H1 (cell line): ENCODE data around the gene PIGZ. TPM values are rescaled to one million over a fixed set of nuclear protein-coding genes. Genes with fewer than 3 reads are reported as not detected.

Source experiments
- ASH2L ChIP-seq: fragments of 200-600, 300-600 bp; sonication (generic); IDR thresholded peaks from one replicate; pipeline ENCODE4 v1.7.1; 2017; ENCODE audit warnings: low read length
- CBX8 ChIP-seq: fragments of 300-800, 300-1000 bp; sonication (generic); IDR thresholded peaks from 2 replicates; pipeline ENCODE4 v1.7.1; 2016; ENCODE audit warnings: low read depth, low read length, borderline replicate concordance
- polyA plus RNA-seq, 7 experiments: library from polyadenylated mRNA; depleted of rRNA in 3 of 7; stranded (reverse) in 5 of 7; unstranded in 2 of 7; fragments of >200 nt in 5 of 7; fragments of 200-250 nt in 2 of 7; gene quantifications; 1 replicate in 5 of 7; 2 replicates in 1 of 7; 4 replicates in 1 of 7; pipeline versions ENCODE4 v1.2.1 to v1.2.3, GENCODE V29; 2011 to 2013; ENCODE audit warnings: missing spikeins in 2 of 7, mixed read lengths in 2 of 7
- total RNA-seq: library from RNA; stranded (reverse); fragmentation: NEBNext Ultra II Directional; extraction: Animal tissue kit (Norgen Biotek cat#: 25700); gene quantifications from 2 replicates; pipeline ENCODE4 v1.2.1, GENCODE V29; 2021
- TF ChIP-seq, protein P1 (sequence below): fragments of 300-600 bp; sonication (generic); IDR thresholded peaks from 2 replicates; pipeline ENCODE4 v1.7.1; 2012; ENCODE audit warnings: low read length, moderate library complexity, mild to moderate bottlenecking, inconsistent platforms; ENCODE audit not compliant: insufficient replicate concordance

PIGZ gene
- total and polyA plus RNA-seq, 2 of the 8 experiments (the other 6 are each of a cell fraction or from before 2014, with no cell fraction given): 0.32 TPM; not detected in 1

DNA sequence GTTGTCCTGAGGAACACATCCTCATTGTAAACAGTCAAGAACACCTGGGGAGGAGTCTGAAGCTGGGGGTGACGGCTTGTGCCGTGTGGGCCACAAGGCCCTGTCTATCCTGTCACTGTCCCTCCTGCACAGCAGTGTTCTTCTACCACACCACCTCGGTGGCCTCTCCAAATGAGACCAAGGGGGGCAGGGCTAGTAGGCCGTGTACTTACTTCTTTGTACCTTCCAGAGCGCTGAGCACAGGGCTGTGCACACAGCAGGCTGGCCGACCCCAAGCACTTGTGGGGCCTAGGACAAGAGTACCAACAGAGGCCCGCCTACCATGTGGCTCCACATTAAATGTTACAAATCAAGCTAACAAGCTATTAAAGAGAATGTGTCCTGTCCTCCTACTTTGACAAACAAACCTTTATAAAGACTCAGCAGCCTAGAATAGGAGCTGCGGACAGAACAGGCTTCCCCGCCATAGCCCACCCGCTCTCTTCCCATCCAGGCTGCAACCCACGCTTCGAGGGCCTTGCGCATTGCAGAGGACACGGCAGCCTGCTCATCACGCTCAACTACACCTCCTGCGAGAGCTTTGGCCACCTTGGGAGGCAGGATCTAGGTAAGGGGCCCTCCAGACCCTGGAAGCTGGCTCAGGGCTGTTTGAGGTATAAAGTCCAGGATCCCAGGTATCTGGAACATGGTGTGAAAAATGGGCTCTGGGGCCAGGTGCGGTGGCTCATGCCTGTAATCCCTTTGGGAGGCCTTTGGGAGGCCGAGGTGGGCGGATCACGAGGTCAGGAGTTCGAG is 30.5 kb upstream of the PIGZ start (continued):
- TF ChIP-seq, protein P1, sequence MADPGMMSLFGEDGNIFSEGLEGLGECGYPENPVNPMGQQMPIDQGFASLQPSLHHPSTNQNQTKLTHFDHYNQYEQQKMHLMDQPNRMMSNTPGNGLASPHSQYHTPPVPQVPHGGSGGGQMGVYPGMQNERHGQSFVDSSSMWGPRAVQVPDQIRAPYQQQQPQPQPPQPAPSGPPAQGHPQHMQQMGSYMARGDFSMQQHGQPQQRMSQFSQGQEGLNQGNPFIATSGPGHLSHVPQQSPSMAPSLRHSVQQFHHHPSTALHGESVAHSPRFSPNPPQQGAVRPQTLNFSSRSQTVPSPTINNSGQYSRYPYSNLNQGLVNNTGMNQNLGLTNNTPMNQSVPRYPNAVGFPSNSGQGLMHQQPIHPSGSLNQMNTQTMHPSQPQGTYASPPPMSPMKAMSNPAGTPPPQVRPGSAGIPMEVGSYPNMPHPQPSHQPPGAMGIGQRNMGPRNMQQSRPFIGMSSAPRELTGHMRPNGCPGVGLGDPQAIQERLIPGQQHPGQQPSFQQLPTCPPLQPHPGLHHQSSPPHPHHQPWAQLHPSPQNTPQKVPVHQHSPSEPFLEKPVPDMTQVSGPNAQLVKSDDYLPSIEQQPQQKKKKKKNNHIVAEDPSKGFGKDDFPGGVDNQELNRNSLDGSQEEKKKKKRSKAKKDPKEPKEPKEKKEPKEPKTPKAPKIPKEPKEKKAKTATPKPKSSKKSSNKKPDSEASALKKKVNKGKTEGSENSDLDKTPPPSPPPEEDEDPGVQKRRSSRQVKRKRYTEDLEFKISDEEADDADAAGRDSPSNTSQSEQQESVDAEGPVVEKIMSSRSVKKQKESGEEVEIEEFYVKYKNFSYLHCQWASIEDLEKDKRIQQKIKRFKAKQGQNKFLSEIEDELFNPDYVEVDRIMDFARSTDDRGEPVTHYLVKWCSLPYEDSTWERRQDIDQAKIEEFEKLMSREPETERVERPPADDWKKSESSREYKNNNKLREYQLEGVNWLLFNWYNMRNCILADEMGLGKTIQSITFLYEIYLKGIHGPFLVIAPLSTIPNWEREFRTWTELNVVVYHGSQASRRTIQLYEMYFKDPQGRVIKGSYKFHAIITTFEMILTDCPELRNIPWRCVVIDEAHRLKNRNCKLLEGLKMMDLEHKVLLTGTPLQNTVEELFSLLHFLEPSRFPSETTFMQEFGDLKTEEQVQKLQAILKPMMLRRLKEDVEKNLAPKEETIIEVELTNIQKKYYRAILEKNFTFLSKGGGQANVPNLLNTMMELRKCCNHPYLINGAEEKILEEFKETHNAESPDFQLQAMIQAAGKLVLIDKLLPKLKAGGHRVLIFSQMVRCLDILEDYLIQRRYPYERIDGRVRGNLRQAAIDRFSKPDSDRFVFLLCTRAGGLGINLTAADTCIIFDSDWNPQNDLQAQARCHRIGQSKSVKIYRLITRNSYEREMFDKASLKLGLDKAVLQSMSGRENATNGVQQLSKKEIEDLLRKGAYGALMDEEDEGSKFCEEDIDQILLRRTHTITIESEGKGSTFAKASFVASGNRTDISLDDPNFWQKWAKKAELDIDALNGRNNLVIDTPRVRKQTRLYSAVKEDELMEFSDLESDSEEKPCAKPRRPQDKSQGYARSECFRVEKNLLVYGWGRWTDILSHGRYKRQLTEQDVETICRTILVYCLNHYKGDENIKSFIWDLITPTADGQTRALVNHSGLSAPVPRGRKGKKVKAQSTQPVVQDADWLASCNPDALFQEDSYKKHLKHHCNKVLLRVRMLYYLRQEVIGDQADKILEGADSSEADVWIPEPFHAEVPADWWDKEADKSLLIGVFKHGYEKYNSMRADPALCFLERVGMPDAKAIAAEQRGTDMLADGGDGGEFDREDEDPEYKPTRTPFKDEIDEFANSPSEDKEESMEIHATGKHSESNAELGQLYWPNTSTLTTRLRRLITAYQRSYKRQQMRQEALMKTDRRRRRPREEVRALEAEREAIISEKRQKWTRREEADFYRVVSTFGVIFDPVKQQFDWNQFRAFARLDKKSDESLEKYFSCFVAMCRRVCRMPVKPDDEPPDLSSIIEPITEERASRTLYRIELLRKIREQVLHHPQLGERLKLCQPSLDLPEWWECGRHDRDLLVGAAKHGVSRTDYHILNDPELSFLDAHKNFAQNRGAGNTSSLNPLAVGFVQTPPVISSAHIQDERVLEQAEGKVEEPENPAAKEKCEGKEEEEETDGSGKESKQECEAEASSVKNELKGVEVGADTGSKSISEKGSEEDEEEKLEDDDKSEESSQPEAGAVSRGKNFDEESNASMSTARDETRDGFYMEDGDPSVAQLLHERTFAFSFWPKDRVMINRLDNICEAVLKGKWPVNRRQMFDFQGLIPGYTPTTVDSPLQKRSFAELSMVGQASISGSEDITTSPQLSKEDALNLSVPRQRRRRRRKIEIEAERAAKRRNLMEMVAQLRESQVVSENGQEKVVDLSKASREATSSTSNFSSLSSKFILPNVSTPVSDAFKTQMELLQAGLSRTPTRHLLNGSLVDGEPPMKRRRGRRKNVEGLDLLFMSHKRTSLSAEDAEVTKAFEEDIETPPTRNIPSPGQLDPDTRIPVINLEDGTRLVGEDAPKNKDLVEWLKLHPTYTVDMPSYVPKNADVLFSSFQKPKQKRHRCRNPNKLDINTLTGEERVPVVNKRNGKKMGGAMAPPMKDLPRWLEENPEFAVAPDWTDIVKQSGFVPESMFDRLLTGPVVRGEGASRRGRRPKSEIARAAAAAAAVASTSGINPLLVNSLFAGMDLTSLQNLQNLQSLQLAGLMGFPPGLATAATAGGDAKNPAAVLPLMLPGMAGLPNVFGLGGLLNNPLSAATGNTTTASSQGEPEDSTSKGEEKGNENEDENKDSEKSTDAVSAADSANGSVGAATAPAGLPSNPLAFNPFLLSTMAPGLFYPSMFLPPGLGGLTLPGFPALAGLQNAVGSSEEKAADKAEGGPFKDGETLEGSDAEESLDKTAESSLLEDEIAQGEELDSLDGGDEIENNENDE: no peak
- TF ChIP-seq ASH2L: no peak
- TF ChIP-seq CBX8: no peak
